Measurements from ENCODE around the gene ZZZ3.
"Not testable (repeated sequence)": the region's sequence is repeated elsewhere in the genome, so short reads cannot be mapped to it uniquely, and the experiment has no call there.

Gene ZZZ3

GRCh38 chr1:77655431-77655974 lies 27.0 kb downstream of the ZZZ3 start:
- no peak for TF ChIP-seq POLR2A (IDR thresholded peaks at IDR 0.05; ENCODE audit: low read length)
- TF ChIP-seq GATA1 (IDR thresholded peaks at IDR 0.05; ENCODE audit: low read depth, low read length): no peak
- no peak for DNase-seq

DNA sequence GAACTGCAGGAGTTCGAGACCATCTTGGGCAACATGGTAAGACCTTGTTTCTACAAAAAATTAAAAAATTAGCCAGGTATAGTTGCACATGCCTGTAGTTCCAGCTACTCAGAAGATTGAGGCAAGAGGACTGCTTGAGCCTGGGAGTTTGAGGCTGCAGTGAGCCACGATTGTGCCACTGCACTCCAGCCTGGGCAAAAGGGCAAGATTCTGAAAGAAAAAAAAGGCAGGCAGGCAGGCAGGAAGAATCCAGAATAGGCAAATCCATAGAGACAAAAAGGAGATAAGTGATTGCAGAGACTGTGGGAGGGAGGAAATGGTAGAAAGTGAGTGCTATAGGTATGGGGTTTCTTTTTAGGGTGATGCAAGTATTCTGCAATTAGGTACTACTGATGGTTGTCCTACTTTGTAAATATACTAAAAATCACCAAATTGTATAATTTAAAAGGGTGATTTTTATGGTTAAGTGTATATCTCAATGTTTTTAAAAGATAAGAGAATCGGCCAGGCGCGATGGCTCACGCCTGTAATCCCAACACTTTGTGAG lies 29.4 kb downstream of the ZZZ3 start:
- TF ChIP-seq POLR2A (IDR thresholded peaks at IDR 0.05; ENCODE audit: low read length) (no peak), GATA1 (IDR thresholded peaks at IDR 0.05; ENCODE audit: low read depth, low read length) (no peak)
- no peak for DNase-seq

GRCh38 chr1:77652268-77652667 lies 30.2 kb downstream of the ZZZ3 start:
- TF ChIP-seq POLR2A (IDR thresholded peaks at IDR 0.05; ENCODE audit: low read length) (no peak), GATA1 (IDR thresholded peaks at IDR 0.05; ENCODE audit: low read depth, low read length) (no peak)
- DNase-seq: no peak

DNA sequence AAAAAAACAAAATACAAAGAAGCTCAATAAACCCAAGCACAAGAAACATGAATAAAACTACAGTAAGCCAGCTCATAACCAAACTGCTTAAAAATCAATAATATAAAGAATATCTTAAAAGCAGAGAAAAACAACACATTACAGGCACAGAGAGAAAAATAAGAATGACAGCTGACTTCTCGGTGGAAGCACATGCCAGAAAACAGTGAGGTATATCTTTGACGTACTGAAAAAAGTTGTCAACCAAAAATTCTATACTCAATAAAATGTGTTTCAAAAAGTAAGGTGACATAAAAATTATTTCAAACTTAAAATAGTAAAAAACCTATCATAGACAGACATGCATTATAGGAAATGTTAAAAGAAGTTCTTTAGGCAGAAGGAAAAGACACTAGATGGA lies 33.3 kb downstream of the ZZZ3 start:
- DNase-seq: no peak
- no peak for TF ChIP-seq GATA1 (IDR thresholded peaks at IDR 0.05; ENCODE audit: low read depth, low read length)
- TF ChIP-seq POLR2A (IDR thresholded peaks at IDR 0.05; ENCODE audit: low read length): no peak

DNA sequence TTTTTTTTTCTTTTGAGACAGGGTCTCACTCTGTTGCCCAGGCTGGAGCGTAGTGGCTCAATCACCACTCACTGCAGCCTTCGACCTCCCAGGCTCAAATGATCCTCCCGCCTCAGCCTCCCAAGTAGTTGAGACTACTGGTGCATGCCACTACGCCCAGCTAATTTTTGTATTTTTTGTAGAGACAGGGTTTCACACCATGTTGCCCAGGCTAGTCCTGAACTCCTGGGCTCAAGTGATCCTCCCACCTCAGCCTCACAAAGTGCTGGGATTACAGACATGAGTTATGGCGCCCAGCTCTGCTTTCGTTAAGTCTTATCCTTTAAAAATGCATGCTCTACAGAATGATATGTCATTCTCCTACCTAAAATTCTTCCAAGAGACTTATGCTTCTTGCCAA lies 36.2 kb downstream of the ZZZ3 start:
- not testable (repeated sequence) for DNase-seq

DNA sequence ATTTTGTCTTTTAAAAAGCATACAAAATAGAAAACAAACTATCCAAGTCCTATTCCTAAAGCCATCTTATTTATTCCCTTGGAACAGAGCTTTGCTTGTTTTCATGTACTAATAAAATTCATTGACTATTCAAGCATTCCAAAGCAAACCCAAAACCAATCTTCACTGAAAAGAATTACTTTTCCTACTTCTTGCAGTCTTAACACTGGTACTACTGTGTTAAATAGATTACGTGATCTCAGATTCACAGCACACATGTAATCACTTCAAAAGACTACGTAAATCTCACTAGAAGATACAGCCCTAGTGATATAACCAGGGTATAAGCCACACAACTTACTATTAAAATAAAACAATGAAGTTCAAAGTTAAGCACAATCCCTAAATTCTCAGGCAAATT lies 39.0 kb downstream of the ZZZ3 start:
- no peak for DNase-seq
- no peak for TF ChIP-seq GATA1 (IDR thresholded peaks at IDR 0.05; ENCODE audit: low read depth, low read length)

DNA sequence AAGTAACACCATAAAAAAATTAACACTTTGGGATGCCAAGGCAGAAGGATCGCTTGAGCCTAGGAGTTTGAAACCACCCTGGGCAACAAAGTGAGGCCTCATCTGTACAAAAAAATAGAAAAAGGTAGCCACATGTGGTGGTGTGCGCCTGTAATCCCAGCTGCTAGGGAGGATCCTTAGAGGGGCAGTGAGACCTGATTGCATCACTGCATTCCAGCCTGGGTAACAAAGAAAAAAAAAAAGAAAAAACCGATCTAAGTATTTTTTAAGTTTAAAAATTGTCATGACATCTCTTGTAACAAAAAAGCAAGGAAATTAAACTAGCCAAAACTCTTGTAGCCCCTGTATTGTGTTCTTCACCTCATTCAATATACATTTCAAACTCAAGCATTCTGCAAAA lies 39.5 kb downstream of the ZZZ3 start:
- DNase-seq: no peak
- TF ChIP-seq POLR2A (IDR thresholded peaks at IDR 0.05; ENCODE audit: low read length) (no peak), GATA1 (IDR thresholded peaks at IDR 0.05; ENCODE audit: low read depth, low read length) (no peak)

- TF ChIP-seq GATA1 (IDR thresholded peaks at IDR 0.05; ENCODE audit: low read depth, low read length): no peak
- TF ChIP-seq POLR2A (IDR thresholded peaks at IDR 0.05; ENCODE audit: low read length): no peak
- no peak for DNase-seq
Observed at GRCh38 chr1:77642196-77642595, 40.3 kb downstream of the ZZZ3 start.

DNA sequence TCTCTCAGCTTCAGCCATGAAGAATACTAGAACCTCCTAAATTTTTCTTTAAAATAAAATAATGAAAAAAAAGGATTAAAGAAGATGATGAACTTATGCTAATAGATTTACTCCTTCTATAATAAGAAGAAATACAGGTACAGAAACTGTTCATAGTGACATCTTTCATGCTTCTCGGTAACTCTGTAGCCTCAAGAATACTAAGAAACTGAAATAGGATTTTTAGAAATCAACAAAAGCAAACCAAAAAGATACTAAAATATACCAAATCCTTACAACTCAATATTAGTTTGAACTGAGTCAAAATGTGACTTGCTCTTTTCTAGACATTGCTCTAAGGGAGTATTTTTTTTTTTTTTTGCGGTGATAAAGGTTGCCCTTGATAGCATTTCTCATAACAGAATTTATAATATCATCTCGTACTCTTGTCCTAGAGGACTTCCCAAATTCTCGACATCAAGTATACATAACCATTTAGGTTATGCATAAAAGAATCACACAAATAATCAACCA lies 42.8 kb downstream of the ZZZ3 start:
- TF ChIP-seq POLR2A (IDR thresholded peaks at IDR 0.05; ENCODE audit: low read length) (no peak), GATA1 (IDR thresholded peaks at IDR 0.05; ENCODE audit: low read depth, low read length) (no peak)
- DNase-seq: no peak

GRCh38 chr1:77639056-77639455 lies 43.4 kb downstream of the ZZZ3 start:
- no peak for DNase-seq
- no peak for TF ChIP-seq GATA1 (IDR thresholded peaks at IDR 0.05; ENCODE audit: low read depth, low read length)
- no peak for TF ChIP-seq POLR2A (IDR thresholded peaks at IDR 0.05; ENCODE audit: low read length)

- TF ChIP-seq GATA1 (IDR thresholded peaks at IDR 0.05; ENCODE audit: low read depth, low read length) (no peak), POLR2A (IDR thresholded peaks at IDR 0.05; ENCODE audit: low read length) (no peak)
- DNase-seq: no peak
Observed at GRCh38 chr1:77636864-77637263, 45.6 kb downstream of the ZZZ3 start.

All from erythroblast (primary cell).